ENCODE measurements around the gene BRICD5.

Gene BRICD5

DNA sequence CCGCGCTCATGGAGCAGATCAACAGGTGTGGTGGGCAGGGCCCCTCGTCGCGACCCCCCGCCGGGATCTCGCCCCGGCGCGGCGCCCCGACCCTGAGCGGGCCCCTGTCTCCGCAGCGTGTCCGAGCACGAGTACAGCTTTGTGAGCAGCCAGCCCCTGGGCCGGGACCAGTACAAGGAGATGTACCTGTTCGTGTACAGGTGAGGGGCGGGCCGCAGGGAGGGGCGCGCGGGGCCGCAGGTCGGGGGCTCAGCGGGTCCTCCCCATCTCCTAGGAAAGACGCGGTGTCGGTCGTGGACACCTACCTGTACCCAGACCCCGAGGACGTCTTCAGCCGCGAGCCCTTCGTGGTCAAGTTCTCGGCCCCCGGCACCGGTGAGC is 26.4 kb upstream of the BRICD5 start:
- DNase-seq = no peak

DNA sequence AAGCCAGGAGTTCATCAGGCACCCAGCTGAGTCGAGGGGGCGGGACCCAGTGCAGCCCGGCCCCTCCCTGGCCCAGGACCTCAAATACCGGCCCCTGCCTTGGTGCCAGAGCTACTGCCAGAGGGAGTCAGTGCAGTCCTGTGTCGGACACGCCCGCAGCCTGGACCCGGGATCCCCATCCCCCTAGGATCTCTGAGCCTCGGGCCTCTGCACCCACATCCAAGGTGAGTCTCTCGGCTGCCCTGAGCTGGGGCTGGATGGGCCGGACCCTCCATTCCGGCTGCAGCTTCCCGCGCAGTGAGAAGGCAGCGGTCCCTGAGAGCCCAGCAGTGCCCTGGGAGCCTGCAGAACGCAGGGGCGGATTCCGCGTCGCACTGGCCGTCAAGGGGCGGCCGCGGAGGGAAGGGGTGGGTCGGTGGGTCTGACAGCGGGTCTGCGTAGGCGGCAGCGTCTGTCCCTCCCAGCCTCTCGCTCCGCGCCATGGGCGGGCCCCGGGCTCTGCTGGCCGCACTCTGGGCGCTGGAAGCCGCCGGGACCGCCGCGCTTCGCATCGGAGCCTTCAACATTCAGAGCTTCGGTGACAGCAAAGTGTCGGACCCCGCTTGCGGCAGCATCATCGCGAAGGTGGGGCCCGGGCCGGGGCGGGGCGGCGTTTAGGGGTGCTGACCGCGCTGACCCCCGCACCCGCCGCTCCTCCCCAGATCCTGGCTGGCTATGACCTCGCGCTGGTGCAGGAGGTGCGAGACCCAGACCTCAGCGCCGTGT is 25.9 kb upstream of the BRICD5 start, which contains the start of gene DNASE1L2:
Gene DNASE1L2 (plus strand): TSS at position 108 of the 765 bp plus-strand sequence. CDS start 373 bp downstream, at position 481.
- no peak for DNase-seq

DNA sequence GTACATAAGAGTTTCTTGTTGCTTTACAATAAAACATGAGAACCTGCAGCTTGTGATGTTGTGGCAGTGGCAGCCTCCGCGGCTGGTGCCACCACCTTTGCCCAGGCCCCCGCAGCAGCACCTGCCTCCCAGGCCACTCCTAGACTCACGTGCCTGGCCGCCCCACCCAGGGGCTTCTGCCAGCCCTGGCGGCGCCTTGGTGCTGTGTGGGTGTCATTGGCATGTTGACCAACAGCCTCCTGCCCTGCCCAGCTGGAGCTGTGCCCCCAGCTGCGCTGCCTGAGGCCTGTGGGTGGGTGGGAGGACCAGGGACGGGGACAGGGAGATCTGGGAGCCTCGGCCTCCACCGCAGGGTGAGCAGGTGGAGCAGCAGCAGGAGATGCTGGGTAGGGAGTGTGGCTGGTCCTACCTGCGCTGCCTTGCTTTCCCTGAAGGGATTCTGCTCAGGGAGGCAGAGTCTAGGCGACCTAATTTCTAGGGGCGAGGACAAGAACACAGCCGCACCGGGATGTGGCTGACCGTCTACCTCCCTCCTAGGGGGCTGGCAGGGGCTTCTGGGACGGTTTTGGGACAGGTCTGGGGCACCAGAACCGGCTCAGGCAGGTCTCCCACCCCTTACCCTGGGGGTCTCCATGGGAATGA is 25.2 kb upstream of the BRICD5 start:
- no peak for DNase-seq

DNA sequence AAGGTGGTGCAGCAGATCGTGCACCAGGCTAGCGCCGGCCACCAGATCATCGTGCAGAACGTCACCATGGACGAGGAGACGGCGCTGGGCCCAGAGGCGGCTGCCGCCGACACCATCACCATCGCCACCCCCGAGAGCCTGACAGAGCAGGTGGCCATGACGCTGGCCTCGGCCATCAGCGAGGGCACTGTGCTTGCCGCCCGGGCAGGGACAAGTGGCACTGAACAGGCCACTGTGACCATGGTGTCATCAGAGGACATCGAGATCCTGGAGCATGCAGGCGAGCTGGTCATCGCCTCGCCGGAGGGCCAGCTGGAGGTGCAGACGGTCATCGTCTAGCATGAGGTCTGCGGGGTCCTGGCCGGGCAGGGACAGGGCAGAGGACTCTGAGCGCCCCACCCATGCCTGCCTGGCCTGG is 24.6 kb upstream of the BRICD5 start:
- no peak for DNase-seq

DNA sequence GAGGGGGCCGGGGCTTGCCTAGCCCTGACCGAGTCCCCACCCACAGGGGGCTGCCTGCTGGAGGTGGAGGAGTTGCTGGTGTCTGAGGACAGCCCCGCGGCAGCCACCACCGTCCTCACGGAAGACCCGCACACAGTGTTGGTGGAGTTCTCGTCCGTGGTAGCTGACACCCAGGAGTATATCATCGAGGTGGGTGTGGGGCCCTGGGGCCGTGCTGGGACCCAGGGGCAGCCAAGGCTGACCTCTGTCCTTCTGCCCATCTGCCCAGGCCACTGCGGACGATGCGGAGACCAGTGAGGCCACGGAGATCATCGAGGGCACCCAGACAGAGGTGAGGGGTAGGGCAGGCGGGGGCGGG is 24.1 kb upstream of the BRICD5 start:
- DNase-seq = no peak

DNA sequence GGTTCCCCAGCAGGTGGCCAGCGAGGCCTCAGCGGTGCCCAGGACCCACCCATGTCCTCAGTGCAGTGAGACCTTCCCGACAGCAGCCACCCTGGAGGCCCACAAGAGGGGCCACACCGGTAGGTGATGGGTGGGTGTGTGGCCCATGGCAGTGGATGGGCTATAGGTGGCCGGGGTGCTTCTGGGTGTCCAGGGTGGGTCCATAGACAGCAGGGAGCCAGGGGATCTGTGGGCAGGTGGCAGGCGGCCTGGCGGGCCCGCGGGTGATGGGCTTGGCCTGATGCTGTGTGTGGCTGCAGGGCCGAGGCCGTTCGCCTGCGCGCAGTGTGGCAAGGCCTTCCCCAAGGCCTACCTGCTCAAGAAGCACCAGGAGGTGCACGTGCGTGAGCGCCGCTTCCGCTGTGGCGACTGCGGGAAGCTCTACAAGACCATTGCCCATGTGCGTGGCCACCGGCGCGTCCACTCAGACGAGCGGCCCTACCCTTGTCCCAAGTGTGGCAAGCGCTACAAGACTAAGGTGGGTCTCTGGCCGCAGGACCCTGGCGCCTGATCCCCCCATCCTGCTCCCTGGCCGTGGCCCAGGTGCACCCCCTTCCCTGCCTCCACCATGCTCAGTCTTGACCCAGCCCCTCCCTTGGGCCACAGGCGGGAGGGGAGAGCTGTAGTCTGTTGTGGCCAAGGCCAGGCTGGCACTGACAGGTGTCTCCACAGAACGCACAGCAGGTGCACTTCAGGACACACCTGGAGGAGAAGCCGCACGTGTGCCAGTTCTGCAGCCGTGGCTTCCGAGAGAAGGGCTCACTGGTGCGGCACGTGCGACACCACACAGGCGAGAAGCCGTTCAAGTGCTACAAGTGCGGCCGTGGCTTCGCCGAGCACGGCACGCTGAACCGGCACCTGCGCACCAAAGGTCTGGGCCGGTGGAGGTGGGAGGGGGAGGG is 23.5 kb upstream of the BRICD5 start:
- no peak for DNase-seq

DNA sequence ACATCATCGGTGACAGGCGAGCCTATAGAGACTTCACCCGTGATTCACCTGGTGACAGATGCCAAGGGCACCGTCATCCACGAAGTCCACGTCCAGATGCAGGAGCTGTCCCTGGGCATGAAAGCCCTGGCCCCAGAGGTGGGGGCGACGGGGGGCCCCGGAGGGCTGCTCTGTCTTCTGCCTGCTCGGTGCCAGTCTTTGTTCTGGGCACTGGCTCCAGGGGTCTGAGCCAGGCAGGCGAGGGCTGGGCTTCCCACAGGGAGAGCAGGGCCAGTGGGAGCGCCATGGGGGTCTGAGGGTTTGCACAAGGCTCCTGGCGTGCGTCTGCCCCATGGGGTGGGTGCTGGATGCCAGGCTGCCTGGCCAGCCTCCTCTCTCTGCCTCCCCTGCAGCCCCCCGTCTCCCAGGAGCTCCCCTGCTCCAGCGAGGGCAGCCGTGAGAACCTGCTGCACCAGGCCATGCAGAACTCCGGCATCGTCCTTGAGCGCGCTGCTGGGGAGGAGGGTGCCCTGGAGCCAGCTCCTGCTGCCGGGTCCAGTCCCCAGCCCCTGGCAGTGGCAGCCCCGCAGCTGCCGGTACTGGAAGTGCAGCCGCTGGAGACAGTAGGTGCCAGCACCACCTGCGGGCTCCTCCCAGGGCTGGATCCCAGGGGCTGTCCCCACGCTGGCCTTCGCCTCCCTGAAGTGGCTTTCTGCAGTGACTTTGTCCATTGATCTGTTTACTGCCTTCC is 22.5 kb upstream of the BRICD5 start:
- DNase-seq = no peak

DNA sequence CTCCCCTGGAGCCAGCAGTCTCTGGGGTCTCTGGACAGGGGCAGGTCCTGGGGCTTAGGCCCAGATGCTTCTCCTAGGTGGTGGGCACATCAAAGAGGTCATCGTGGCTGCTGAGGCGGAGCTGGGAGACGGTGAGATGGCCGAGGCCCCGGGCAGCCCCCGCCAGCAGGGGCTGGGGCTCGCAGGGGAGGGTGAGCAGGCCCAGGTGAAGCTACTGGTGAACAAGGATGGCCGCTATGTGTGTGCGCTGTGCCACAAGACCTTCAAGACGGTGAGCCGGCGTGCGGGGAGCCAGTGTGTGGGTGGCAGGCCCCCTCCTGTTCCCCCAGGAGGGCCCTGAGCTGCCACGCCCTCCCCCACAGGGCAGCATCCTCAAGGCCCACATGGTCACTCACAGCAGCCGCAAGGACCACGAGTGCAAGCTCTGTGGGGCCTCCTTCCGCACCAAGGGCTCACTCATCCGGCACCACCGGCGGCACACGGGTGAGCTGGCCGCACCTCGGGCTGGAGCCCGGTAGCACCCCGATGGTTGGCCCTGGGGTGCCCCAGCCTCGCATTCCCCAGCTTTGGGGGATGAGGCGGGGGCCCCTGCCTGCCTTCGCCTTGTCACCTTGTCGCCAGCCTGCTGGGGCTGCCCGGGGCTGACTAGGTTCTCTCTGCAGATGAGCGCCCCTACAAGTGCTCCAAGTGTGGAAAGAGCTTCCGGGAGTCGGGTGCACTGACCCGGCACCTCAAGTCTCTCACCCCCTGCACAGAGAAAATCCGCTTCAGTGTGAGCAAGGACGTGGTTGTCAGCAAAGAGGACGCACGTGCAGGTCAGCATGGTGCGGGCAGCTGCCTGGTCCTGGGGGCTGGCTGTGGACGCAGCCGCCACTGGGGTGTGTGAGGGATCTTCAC is 21.7 kb upstream of the BRICD5 start:
- no peak for DNase-seq

DNA sequence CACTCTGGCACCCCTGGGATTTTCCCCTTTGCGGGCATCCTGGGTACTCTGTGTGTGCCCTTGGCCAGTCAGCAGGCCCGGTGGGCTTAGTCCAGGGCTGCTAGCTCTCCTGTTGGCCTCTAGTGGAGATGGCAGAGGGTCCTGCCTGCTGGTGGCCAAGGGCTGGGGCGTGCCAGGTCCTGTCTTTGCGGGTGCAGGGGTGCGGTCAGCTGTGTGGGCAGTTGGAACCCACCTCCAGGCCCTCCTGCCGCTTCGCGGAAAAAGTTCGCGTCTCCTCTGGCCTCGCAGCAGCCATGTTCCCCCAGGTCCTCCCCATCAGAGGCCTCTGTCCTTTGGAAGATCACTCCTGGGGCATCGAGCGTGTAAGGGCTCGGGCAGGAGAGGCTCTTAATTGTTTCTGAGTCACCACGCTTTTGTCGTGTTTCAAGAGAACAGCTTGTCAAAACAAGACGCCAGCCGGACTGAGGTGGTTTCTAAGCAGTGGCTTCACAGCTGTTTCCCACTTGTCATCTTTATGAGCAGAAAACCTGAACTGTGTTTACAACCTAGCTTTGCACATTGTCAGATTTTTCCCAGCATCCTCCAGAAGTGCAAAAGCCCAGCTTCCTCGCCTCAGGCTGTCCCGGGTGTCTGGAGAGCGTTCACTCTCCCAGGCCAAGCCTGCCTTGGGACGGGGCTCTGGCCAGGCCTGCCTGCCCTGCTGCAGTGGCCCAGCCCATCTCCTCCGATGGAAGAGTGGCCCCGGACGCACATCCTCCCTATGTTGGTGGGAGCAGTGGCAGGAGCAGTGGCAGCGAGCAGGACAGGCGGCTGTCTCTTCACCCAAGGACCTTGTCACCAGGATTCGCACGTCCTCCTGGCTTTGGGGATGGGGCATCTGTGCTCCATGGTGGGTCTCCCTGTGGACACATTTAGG is 20.6 kb upstream of the BRICD5 start:
- DNase-seq = no peak

DNA sequence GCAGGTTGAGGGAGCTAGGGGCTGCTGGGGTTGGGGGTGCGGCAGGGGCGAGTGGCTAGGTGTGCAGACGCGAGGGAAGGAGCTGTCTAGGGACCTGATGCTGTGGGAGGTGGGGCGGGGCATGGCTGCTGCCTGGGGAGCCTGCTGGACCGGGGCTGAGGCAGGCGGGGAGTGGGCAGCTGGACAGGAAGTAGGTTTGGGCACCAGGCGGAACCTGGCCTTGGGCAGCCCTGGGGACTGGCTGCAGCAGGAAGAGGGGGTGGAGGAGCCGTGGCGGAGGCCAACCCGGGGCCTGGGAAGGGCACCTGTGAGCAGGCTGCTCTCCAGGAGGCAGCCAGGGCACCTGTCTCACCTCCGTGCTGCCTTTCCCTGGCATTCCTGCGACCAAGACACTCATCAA is 19.7 kb upstream of the BRICD5 start:
- DNase-seq = no peak

DNA sequence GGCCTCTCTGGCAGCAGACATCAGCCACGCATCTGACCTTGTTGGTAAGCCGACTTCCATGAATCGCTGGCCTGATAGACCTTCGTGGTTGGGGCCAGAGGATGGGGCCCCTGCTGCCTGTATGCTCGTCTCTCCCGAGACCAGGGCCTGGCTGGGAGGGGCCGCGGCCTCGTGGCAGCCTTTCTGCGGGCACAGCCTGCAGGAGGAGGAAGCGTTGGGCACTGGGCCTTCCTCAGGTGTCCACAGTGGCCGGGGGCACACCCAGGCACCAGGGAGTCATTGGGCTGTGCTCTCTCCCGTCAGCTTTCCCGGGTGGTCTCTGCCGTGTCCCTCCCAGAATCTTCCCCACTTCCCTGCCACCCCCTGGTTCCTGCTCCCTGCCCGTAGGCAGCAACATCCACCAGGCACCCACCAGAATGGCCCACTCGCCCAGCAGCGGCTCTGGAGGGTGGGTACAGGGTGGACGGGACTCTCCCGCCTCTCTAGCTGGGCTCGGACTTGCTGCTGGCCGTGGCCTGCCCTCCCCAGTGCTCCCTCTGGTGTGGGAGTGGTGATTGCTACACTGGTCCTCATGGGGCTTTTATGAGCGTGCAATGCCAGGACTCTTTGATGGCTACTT is 19.1 kb upstream of the BRICD5 start:
- no peak for DNase-seq

DNA sequence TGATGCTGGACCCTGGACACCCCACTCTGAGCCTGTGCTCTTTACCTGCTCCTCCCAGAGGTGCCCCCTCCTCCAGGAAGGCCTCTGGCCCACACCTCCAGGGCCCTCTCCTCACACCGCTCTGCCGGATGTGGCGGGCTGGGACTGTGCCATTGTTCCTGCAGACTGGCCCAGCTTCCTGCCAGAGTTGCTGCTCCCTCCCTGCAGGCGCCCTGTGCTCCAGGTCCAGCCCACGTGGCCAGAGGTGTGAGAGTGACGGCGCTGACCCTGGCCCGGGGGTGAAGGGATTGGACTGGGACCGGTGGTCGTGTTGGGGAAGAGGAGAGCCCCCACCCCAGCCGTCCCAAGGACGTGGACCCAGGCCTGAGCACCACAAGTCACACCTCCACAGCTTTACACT is 18.4 kb upstream of the BRICD5 start:
- DNase-seq = no peak

DNA sequence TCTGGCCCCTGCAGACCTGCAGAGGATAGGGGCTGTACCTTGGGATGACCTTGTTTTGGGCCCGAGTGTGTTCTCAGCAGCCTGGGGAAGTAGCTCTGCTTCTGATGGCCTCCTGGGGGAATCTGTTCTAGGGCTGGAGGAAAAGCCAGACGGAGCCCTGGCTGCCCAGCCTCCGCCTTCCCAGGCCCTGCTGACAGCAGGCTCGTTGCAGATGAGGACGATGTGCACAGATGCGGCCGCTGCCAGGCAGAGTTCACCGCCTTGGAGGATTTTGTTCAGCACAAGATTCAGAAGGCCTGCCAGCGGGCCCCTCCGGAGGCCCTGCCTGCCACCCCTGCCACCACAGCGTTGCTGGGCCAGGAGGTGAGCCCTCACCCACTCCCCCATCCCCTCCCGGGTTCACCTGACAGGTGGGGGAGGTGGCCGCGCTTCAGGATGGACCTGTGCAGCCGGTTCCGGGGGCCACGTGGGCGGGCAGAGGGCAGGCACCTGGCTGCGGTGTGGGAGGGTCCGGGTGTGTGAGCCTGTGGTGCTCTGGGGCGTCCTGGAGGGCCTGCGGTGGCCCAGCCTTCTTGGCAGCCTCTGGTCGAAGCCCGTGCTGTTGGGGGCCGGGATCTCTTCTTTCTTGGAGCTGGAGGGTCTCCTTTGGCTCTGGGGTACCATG is 17.6 kb upstream of the BRICD5 start:
- no peak for DNase-seq

DNA sequence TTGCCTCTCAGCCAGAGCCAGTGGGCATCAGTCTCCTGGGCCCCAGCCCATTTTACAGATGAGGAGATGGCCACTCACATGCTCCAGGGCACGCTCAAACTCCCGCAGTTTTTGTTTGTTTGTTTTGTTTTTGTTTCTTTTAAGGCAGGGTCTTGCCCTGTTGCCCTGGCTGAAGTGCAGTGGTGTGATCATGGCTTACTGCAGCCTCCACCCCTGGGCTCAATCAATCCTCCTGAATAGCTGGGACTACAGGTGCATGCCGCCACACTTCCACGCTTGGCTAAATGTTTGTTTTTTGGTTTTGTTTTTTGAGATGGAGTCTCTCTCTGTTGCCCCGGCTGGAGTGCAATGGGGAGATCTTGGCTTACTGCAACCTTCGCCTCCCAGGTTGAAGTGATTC is 16.3 kb upstream of the BRICD5 start:
- no peak for DNase-seq

DNA sequence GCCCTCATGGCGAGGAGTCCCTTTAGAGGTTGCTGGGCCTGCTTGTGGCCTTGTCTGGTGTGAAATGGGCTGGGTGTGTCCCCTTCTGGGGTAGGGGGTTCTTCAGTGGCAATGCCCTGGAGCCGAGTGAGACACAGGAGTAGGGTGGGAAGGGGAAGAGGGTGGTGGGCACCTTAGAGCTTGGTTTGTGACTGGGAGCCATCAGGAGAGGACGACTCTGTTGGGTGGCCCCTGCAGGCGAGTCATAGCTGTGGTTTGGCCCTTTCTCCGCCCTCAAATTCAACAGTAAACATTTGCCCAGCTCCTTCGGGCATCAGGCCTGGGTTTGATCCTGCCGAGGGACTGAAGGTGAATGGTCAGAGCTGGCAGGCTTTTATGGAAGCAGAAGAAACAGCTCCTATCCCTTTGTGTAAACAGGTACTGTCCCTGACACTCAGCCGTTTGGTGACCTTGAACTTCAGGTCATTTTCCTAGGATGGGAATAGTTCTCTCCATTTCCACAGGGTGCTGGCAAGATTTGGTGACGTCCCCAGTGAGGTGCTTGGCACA is 15.7 kb upstream of the BRICD5 start:
- no peak for DNase-seq

DNA sequence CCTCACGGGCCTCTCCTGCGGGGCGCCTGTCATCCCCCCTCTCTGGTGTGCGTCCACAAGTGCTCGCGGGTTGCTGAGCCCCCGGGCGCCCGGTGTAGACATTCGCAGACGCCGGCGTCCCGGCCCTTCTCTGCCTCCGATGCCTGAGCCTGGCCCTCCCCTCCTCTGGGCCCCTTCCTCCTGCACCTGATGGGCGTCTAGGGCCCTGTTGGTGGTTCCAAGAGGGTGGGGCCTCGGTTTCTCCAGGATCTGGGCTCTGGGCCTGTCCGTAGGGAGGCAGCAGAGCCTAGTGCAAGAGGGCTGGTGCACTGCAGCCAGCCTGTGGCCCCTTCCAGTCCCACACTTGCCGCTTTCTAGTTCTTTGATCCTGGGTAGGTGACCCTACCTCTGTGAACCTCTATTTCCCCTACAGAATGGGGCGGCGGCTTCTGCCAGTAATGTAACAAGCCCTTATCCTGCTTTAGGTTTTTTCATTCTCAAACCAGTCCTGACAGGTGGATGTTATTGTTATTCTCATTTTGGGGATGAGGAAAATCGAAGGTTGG is 13.4 kb upstream of the BRICD5 start:
- DNase-seq = no peak

DNA sequence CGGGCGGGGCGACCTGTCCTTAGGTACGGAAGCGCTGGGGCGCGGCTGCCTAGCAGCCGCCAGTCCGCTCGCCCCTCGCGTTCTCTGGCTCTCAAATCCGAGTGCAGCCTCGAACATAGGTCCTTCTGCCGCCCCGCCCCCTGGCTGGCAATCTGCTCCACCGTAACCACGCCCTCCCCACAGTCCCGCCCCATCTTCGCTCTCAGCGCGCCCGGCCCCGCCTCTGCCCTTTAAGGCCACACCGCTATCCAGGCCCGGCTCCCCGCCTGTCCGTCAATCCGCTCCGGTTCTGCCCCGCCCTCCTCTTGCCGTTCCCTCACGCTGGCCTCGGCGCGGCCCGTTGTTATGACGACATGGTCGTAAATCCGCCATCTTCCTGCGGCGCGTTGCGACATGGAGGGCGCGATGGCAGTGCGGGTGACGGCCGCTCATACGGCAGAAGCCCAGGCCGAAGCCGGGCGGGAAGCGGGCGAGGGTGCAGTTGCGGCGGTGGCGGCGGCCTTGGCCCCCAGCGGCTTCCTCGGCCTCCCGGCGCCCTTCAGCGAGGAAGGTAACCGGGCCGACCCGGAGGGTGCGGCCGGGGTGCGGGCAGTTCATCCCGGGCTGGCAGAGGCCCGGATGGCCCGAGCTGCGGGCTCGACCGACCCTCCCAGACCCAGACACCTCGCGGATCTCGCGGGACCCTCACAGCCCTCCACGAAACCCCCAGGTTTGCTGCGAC is 12.7 kb upstream of the BRICD5 start, which contains the start of gene E4F1:
Gene E4F1 (plus strand): TSS at position 371 of the 721 bp plus-strand sequence. CDS start 23 bp downstream, at position 394.
- peak; percentile 94 for DNase-seq

DNA sequence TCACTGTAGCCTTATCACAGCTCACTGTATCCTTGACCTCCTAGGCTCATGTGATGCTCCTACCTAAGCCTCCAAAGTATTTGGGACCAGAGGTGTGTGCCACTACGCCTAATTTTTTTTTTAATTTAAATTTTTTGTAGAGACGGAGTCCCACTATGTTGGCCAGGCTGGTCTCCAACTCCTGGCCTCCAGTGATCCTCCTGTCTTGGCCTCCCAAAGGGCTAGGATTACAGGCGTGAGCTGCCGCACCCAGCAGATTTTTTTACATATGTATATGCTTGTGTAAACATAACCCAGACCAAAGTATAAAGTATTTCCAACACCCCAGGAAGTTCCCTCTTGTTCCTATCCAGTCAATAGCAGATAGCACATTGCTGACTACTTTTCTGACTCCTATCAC is 5.7 kb upstream of the BRICD5 start:
- DNase-seq = no peak

DNA sequence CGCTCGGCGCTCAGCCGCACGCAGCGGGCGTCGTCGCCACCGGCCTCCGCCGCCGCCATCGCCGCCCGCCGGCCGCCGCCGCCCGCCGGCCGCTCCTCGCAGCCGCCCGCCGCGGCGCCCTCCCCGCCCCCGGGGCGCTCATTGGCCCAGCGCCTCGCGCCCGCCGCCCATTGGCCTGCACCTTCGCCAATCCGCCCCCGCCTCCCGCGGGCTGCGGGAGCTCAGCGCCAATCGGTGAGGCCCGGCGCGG is 4.0 kb upstream of the BRICD5 start, which contains the start of gene PGP:
Gene PGP (minus strand): TSS at position 122 of the 250 bp plus-strand sequence. CDS start 63 bp downstream, at position 59.
- DNase-seq = no peak
